H1 (cell line): ENCODE measurements around the gene ITIH4. TPM values are rescaled to one million over a fixed set of nuclear protein-coding genes. Genes with fewer than 3 reads are reported as not detected.

Experiments
- CTCF ChIA-PET: fragments of 300-600 bp; sonication (Branson Sonifier 250); formaldehyde crosslinking; loops from one replicate; lab custom pipeline; 2021; ENCODE audit not compliant: partially characterized antibody; lab: Charles Lee
- POLR2A ChIA-PET: fragments of 300-600 bp; sonication (Branson Sonifier 250); formaldehyde crosslinking; loops from one replicate; lab custom pipeline; 2021; ENCODE audit warnings: inconsistent platforms; ENCODE audit not compliant: partially characterized antibody; lab: Charles Lee
- DNase-seq, 2 experiments: peaks; one replicate each; pipeline versions ENCODE4 v3.0.0 to v3.0.0-alpha.2; 2010 to 2022; ENCODE audit warnings: low spot score in 2 of 2, low read depth in 1 of 2, mixed read lengths in 1 of 2
- FAIRE-seq: peaks from 2 replicates; lab custom pipeline; 2011; peaks lifted over from hg19 to GRCh38; lab: Jason Lieb, UNC
- H2AFZ ChIP-seq: 2 replicates; pipeline ENCODE4 v1.8.1; 2012; ENCODE audit warnings: low read length, inconsistent platforms
- H2AK5ac ChIP-seq: 2 replicates; pipeline ENCODE4 v1.6.1; 2013; ENCODE audit warnings: low read depth, low read length
- H2BK120ac ChIP-seq: replicated peaks from 2 replicates; pipeline ENCODE3; 2013; ENCODE audit warnings: low read depth, low read length, inconsistent platforms
- H2BK12ac ChIP-seq: 2 replicates; pipeline ENCODE4 v1.6.1; 2013; ENCODE audit warnings: low read depth, low read length
- H2BK15ac ChIP-seq: 2 replicates; pipeline ENCODE4 v1.6.1; 2013; ENCODE audit warnings: low read length
- H2BK20ac ChIP-seq: 2 replicates; pipeline ENCODE4 v1.6.1; 2013; ENCODE audit warnings: low read length
- H2BK5ac ChIP-seq: 2 replicates; pipeline ENCODE4 v1.6.1; 2013; ENCODE audit warnings: low read depth, low read length
- H3K14ac ChIP-seq: 2 replicates; pipeline ENCODE4 v1.6.1; 2013; ENCODE audit warnings: inconsistent platforms; ENCODE audit not compliant: insufficient read length
- H3K18ac ChIP-seq: 2 replicates; pipeline ENCODE4 v1.6.1; 2013; ENCODE audit warnings: low read length; ENCODE audit errors: extremely low read depth
- H3K23ac ChIP-seq: 2 replicates; pipeline ENCODE4 v1.6.1; 2013; ENCODE audit warnings: inconsistent platforms; ENCODE audit not compliant: insufficient read length
- H3K23me2 ChIP-seq: 2 replicates; pipeline ENCODE4 v1.6.1; 2013; ENCODE audit warnings: low read depth, low read length
- H3K27ac ChIP-seq: 2 replicates; pipeline ENCODE4 v1.6.1; 2011; ENCODE audit warnings: low read depth, low read length, inconsistent platforms
- H3K27me3 ChIP-seq, 4 experiments: replicated peaks in 1 of 4; 1 replicate in 1 of 4; 2 replicates in 3 of 4; pipeline versions ENCODE4 v1.6.1 to v1.8.1; 2011 to 2013; ENCODE audit warnings: low read length in 3 of 4, mild to moderate bottlenecking in 3 of 4, inconsistent platforms in 2 of 4, mixed read lengths in 2 of 4, moderate library complexity in 1 of 4; ENCODE audit not compliant: control insufficient read depth in 3 of 4, insufficient read depth in 3 of 4; ENCODE audit errors: extremely low read depth in 1 of 4
- H3K36me3 ChIP-seq, 4 experiments: 2 replicates each; pipeline versions ENCODE4 v1.6.1 to v1.8.1; 2011 to 2013; ENCODE audit warnings: mild to moderate bottlenecking in 4 of 4, low read length in 3 of 4, moderate library complexity in 2 of 4, control low read depth in 1 of 4, inconsistent platforms in 1 of 4; ENCODE audit not compliant: insufficient read depth in 4 of 4, control insufficient read depth in 2 of 4
- H3K4ac ChIP-seq: replicated peaks from 2 replicates; pipeline ENCODE3; 2013; ENCODE audit warnings: low read length, low read depth, mixed read lengths, inconsistent platforms; ENCODE audit not compliant: insufficient read length
- H3K4me1 ChIP-seq, 4 experiments: replicated peaks in 1 of 4; 1 replicate in 1 of 4; 2 replicates in 3 of 4; pipeline versions ENCODE4 v1.6.1 to v1.8.1; 2011 to 2013; ENCODE audit warnings: low read length in 3 of 4, inconsistent platforms in 2 of 4, mixed read lengths in 1 of 4; ENCODE audit not compliant: insufficient read depth in 4 of 4, control insufficient read depth in 3 of 4
- H3K4me2 ChIP-seq, 2 experiments: 2 replicates each; pipeline versions ENCODE4 v1.6.1 to v1.8.1; 2011 to 2013; ENCODE audit warnings: low read depth in 2 of 2, low read length in 2 of 2, control low read depth in 1 of 2, inconsistent platforms in 1 of 2, mild to moderate bottlenecking in 1 of 2; ENCODE audit not compliant: insufficient read depth in 1 of 2
- H3K4me3 ChIP-seq, 4 experiments: fragments of 200-600, 300-600 bp in 1 of 4; sonication (generic), shearing (Covaris generic), sonication (Bioruptor Twin) in 1 of 4; 2 replicates each; pipeline versions ENCODE4 v1.5.1 to v1.8.1; 2011 to 2016; ENCODE audit warnings: low read length in 4 of 4, low read depth in 3 of 4, control low read depth in 2 of 4, inconsistent platforms in 2 of 4, mild to moderate bottlenecking in 2 of 4, mixed read lengths in 1 of 4, moderate library complexity in 1 of 4; ENCODE audit not compliant: insufficient read depth in 2 of 4; ENCODE audit errors: extremely low read depth in 1 of 4
- H3K56ac ChIP-seq: replicated peaks from 2 replicates; pipeline ENCODE3; 2013; ENCODE audit warnings: low read depth, mild to moderate bottlenecking, mixed read lengths, low read length, inconsistent platforms; ENCODE audit not compliant: insufficient read length
- H3K79me1 ChIP-seq: 2 replicates; pipeline ENCODE4 v1.6.1; 2013; ENCODE audit warnings: low read depth, low read length, control low read depth
- H3K79me2 ChIP-seq, 2 experiments: 2 replicates each; pipeline versions ENCODE4 v1.6.1 to v1.8.1; 2012 to 2013; ENCODE audit warnings: low read length in 2 of 2, mild to moderate bottlenecking in 2 of 2, inconsistent platforms in 1 of 2; ENCODE audit not compliant: insufficient read depth in 2 of 2, control insufficient read depth in 1 of 2
- H3K9ac ChIP-seq, 4 experiments: replicated peaks in 1 of 4; 1 replicate in 1 of 4; 2 replicates in 3 of 4; pipeline versions ENCODE4 v1.6.1 to v1.8.1; 2011 to 2013; ENCODE audit warnings: low read depth in 3 of 4, low read length in 3 of 4, control low read depth in 2 of 4, mild to moderate bottlenecking in 2 of 4, moderate library complexity in 2 of 4, inconsistent platforms in 1 of 4; ENCODE audit errors: extremely low read depth in 1 of 4
- H3K9me3 ChIP-seq, 2 experiments: 2 replicates each; pipeline versions ENCODE4 v1.6.1 to v1.8.1; 2012 to 2013; ENCODE audit warnings: mild to moderate bottlenecking in 2 of 2, moderate library complexity in 2 of 2, control low read depth in 1 of 2, inconsistent platforms in 1 of 2, low read depth in 1 of 2, low read length in 1 of 2, mixed read lengths in 1 of 2; ENCODE audit not compliant: insufficient read depth in 2 of 2
- H4K20me1 ChIP-seq, 2 experiments: replicated peaks in 1 of 2; 2 replicates each; pipeline versions ENCODE3 to v1.8.1; 2011 to 2013; ENCODE audit warnings: inconsistent platforms in 2 of 2, low read length in 2 of 2, mild to moderate bottlenecking in 1 of 2; ENCODE audit not compliant: insufficient read depth in 2 of 2, control insufficient read depth in 1 of 2
- H4K5ac ChIP-seq: 2 replicates; pipeline ENCODE4 v1.6.1; 2013; ENCODE audit warnings: low read length, low read depth, mixed read lengths, inconsistent platforms; ENCODE audit not compliant: insufficient read length
- H4K8ac ChIP-seq: 2 replicates; pipeline ENCODE4 v1.8.0; 2013; ENCODE audit warnings: mild to moderate bottlenecking, moderate library complexity, low read length, inconsistent platforms; ENCODE audit not compliant: insufficient read depth; ENCODE audit errors: extremely low read depth
- H4K91ac ChIP-seq: replicated peaks from 2 replicates; pipeline ENCODE3; 2013; ENCODE audit warnings: low read length, mixed read lengths, inconsistent platforms; ENCODE audit not compliant: insufficient read length
- BCL11A ChIP-seq, 2 experiments: IDR thresholded peaks; one replicate each; pipeline ENCODE4 v1.6.1; 2011; ENCODE audit warnings: low read depth in 2 of 2, low read length in 2 of 2, mild to moderate bottlenecking in 2 of 2
- CTCF ChIP-seq, 3 experiments: IDR thresholded peaks; 1 replicate in 2 of 3; 2 replicates in 1 of 3; pipeline versions ENCODE4 v1.5.1 to v1.6.1; 2011; ENCODE audit warnings: low read length in 3 of 3, mild to moderate bottlenecking in 3 of 3, inconsistent platforms in 2 of 3, low read depth in 1 of 3, moderate library complexity in 1 of 3; ENCODE audit not compliant: insufficient read depth in 1 of 3; ENCODE audit errors: control extremely low read depth in 1 of 3
- EGR1 ChIP-seq: IDR thresholded peaks from 2 replicates; pipeline ENCODE4 v1.6.1; 2011; ENCODE audit warnings: low read depth, low read length, borderline replicate concordance
- MAX ChIP-seq: IDR thresholded peaks from 2 replicates; pipeline ENCODE4 v1.6.1; 2012; ENCODE audit warnings: inconsistent platforms
- PHF8 ChIP-seq: fragments of 200-600 bp; sonication (generic); conservative IDR thresholded peaks from 2 replicates; pipeline ENCODE4 v1.7.1; 2012; ENCODE audit warnings: low read depth, mild to moderate bottlenecking, inconsistent platforms, low read length, moderate library complexity
- TCF12 ChIP-seq: IDR thresholded peaks from 2 replicates; pipeline ENCODE4 v1.6.1; 2011; ENCODE audit warnings: low read depth, mild to moderate bottlenecking, low read length
- WGBS, 2 experiments: shearing (Covaris generic) in 1 of 2; methylation state at CpG; one replicate each; pipeline versions ENCODE4 v1.1.6 to v1.1.7; 2013 to 2015; ENCODE audit warnings: low lambda C conversion rate in 2 of 2, mixed read lengths in 2 of 2, inconsistent platforms in 1 of 2, low coverage in 1 of 2, missing lambda C conversion rate in 1 of 2; ENCODE audit not compliant: insufficient replicate concordance in 2 of 2, insufficient coverage in 1 of 2, insufficient read length in 1 of 2; ENCODE audit errors: extremely low coverage in 1 of 2, missing lambda C conversion rate in 1 of 2; 5-methylcytosine and 5-hydroxymethylcytosine counted together
- polyA plus RNA-seq, 7 experiments: library from polyadenylated mRNA; depleted of rRNA in 3 of 7; stranded (reverse) in 5 of 7; unstranded in 2 of 7; fragments of >200 nt in 5 of 7; fragments of 200-250 nt in 2 of 7; gene quantifications; 1 replicate in 5 of 7; 2 replicates in 1 of 7; 4 replicates in 1 of 7; pipeline versions ENCODE4 v1.2.1 to v1.2.3, GENCODE V29; 2011 to 2013; ENCODE audit warnings: missing spikeins in 2 of 7, mixed read lengths in 2 of 7
- total RNA-seq: library from RNA; stranded (reverse); fragmentation: NEBNext Ultra II Directional; extraction: Animal tissue kit (Norgen Biotek cat#: 25700); gene quantifications from 2 replicates; pipeline ENCODE4 v1.2.1, GENCODE V29; 2021
- TF ChIP-seq, protein P1 (sequence below): IDR thresholded peaks from 2 replicates; pipeline ENCODE4 v1.6.1; 2012; ENCODE audit warnings: low read length, inconsistent platforms

The ITIH4 gene
- total and polyA plus RNA-seq, 2 of the 8 experiments (the other 6 are each of a cell fraction or from before 2014, with no cell fraction given), result 3.4 to 3.7 TPM

GRCh38 chr3:52792961-52793695, 37.3 kb downstream of the ITIH4 start:
- FAIRE-seq, result no peak

More at GRCh38 chr3:52792961-52793695, 37.3 kb downstream of the ITIH4 start:
- Histone ChIP-seq H3K4me3 (no peak overlapping the region), H4K20me1 (no peaks in the 10 kb centered on the region), H3K4me1 (no peaks in the 10 kb centered on the region), H3K14ac (no peak overlapping the region), H2BK15ac (no peak overlapping the region), H3K23me2 (no peaks in the 10 kb centered on the region), H3K4ac (no peak overlapping the region), H2BK20ac (no peak overlapping the region), H3K4me2 (no peak overlapping the region), H3K79me1 (no peaks in the 10 kb centered on the region), H3K27ac (no peak overlapping the region), H3K9me3 (no peaks in the 10 kb centered on the region), H2AK5ac (no peak overlapping the region), H2BK5ac (no peak overlapping the region), H2AFZ (no peak overlapping the region), H4K8ac (no peak overlapping the region), H3K9ac (no peak overlapping the region), H4K91ac (no peak overlapping the region), H2BK12ac (no peak overlapping the region), H3K18ac (no peak overlapping the region), H3K79me2 (no peaks in the 10 kb centered on the region), H3K36me3 (no peaks in the 10 kb centered on the region), H4K5ac (no peak overlapping the region), H3K56ac (no peak overlapping the region), H3K23ac (no peak overlapping the region), H3K27me3 (no peaks in the 10 kb centered on the region), H2BK120ac (no peak overlapping the region)
- POLR2A ChIA-PET, result interaction anchor here (0.9 to 1.4 kb wide), 2 partner anchors 10 to 20 kb away, joined by 4 to 5 read pairs; no protein-coding TSS in a partner anchor
- WGBS, 2 experiments, result 81% methylated on average over 17 of the region's 18 CpGs; no CpG with 5 or more reads in 1 of the 2 experiments
- CTCF ChIA-PET, result interaction anchor here (0.6 to 3.8 kb wide), 33 partner anchors 10 to 377 kb away, joined by 3 to 33 read pairs (median 5); partner anchors contain the start of genes ITIH1 and NEK4
- DNase-seq, result no peak
- TF ChIP-seq, protein P1, sequence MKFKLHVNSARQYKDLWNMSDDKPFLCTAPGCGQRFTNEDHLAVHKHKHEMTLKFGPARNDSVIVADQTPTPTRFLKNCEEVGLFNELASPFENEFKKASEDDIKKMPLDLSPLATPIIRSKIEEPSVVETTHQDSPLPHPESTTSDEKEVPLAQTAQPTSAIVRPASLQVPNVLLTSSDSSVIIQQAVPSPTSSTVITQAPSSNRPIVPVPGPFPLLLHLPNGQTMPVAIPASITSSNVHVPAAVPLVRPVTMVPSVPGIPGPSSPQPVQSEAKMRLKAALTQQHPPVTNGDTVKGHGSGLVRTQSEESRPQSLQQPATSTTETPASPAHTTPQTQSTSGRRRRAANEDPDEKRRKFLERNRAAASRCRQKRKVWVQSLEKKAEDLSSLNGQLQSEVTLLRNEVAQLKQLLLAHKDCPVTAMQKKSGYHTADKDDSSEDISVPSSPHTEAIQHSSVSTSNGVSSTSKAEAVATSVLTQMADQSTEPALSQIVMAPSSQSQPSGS, result no peak
- TF ChIP-seq CTCF (IDR thresholded peaks at IDR 0.05; ENCODE audit: control extremely low read depth in 1 of 3, insufficient read depth in 1 of 3, low read depth in 1 of 3, low read length in 3 of 3), result no peak
- TF ChIP-seq MAX, result no peak
- TF ChIP-seq EGR1, result no peak
- TF ChIP-seq TCF12, result no peak
- TF ChIP-seq PHF8, result no peak
- TF ChIP-seq BCL11A (IDR thresholded peaks at IDR 0.05; ENCODE audit: low read depth in 2 of 2, low read length in 2 of 2), result no peak
